HepG2 (cell line): ENCODE measurements around the gene EFEMP2. TPM values are rescaled to one million over a fixed set of nuclear protein-coding genes. Genes with fewer than 3 reads are reported as not detected.
A peak's percentile ranks its signal among the peaks of the same experiment; 100 is the strongest.

Experiments
- ELF1 ChIP-seq: sonication (generic); formaldehyde crosslinking; IDR thresholded peaks from 2 replicates; pipeline ENCODE4 v1.4.0; 2020; ENCODE audit warnings: missing genetic modification reagents
- FIP1L1 ChIP-seq: fragments of 200-400 bp; formaldehyde crosslinking; IDR thresholded peaks from 2 replicates; pipeline ENCODE4 v1.6.1; 2018; ENCODE audit warnings: low read depth, mild to moderate bottlenecking, low read length, moderate library complexity, borderline replicate concordance; ENCODE audit not compliant: insufficient read depth
- GLMP ChIP-seq: sonication (generic); formaldehyde crosslinking; IDR thresholded peaks from 2 replicates; pipeline ENCODE4 v1.9.0; 2021; ENCODE audit warnings: missing genetic modification reagents, mild to moderate bottlenecking, borderline replicate concordance
- MXI1 ChIP-seq: IDR thresholded peaks from 3 replicates; pipeline ENCODE4 v1.6.1; 2012; ENCODE audit warnings: low read depth, low read length, inconsistent platforms, borderline replicate concordance
- NR3C1 ChIP-seq: sonication (generic); formaldehyde crosslinking; IDR thresholded peaks from 2 replicates; pipeline ENCODE4 v1.4.0; 2020; ENCODE audit warnings: missing genetic modification reagents
- PCBP1 ChIP-seq: fragments of 200-400 bp; formaldehyde crosslinking; IDR thresholded peaks from 2 replicates; pipeline ENCODE4 v1.6.1; 2017; ENCODE audit warnings: mild to moderate bottlenecking, low read depth, low read length, borderline replicate concordance
- PHF21A ChIP-seq: sonication (generic); formaldehyde crosslinking; IDR thresholded peaks from 2 replicates; pipeline ENCODE4 v1.5.0; 2020; ENCODE audit warnings: mild to moderate bottlenecking, missing genetic modification reagents
- POLR2G ChIP-seq: fragments of 200-400 bp; formaldehyde crosslinking; IDR thresholded peaks from 2 replicates; pipeline ENCODE4 v1.6.1; 2018; ENCODE audit warnings: mild to moderate bottlenecking, low read depth, low read length, moderate library complexity
- RARA ChIP-seq: IDR thresholded peaks from 2 replicates; pipeline ENCODE4 v1.6.1; 2016; ENCODE audit warnings: missing genetic modification reagents, missing compliant biosample characterization
- REXO4 ChIP-seq: sonication (generic); formaldehyde crosslinking; IDR thresholded peaks from 2 replicates; pipeline ENCODE4 v1.8.0; 2022; ENCODE audit warnings: missing genetic modification reagents, mild to moderate bottlenecking, borderline replicate concordance
- SMC3 ChIP-seq: IDR thresholded peaks from 2 replicates; pipeline ENCODE4 v1.6.1; 2011; ENCODE audit warnings: low read length, improper control_type of control experiment
- SRSF1 ChIP-seq: fragments of 200-400 bp; formaldehyde crosslinking; optimal IDR thresholded peaks from 2 replicates; pipeline ENCODE3; 2017; ENCODE audit warnings: mild to moderate bottlenecking, low read depth, low read length, moderate library complexity
- ZNF20 ChIP-seq: sonication (generic); formaldehyde crosslinking; IDR thresholded peaks from 2 replicates; pipeline ENCODE4 v1.4.0; 2020; ENCODE audit warnings: mild to moderate bottlenecking, moderate library complexity, missing genetic modification reagents
- ZNF543 ChIP-seq: sonication (generic); formaldehyde crosslinking; IDR thresholded peaks from 2 replicates; pipeline ENCODE4 v1.4.0; 2020; ENCODE audit warnings: mild to moderate bottlenecking, missing genetic modification reagents
- ZNF674 ChIP-seq: sonication (generic); formaldehyde crosslinking; IDR thresholded peaks from 2 replicates; pipeline ENCODE4 v1.5.0; 2020; ENCODE audit warnings: low read depth, mild to moderate bottlenecking, missing genetic modification reagents
- ZNF761 ChIP-seq: sonication (generic); formaldehyde crosslinking; conservative IDR thresholded peaks from 2 replicates; pipeline ENCODE4 v1.4.0; 2020; ENCODE audit warnings: mild to moderate bottlenecking, missing genetic modification reagents
- polyA plus RNA-seq, 8 experiments: library from polyadenylated mRNA; depleted of rRNA in 3 of 8; stranded (reverse) in 7 of 8; unstranded in 1 of 8; fragments of >200 nt; fragmentation: Illumina TruSeq in 4 of 8; extraction: Trizol in 4 of 8; gene quantifications; 2 replicates each; pipeline versions ENCODE4 v1.2.1 to v1.2.3, GENCODE V29; 2011 to 2016; ENCODE audit warnings: low read depth in 4 of 8, missing spikeins in 1 of 8, mixed read lengths in 1 of 8; ENCODE audit not compliant: insufficient read depth in 1 of 8
- total RNA-seq, 5 experiments: library from RNA; depleted of rRNA; stranded (reverse); fragments of >200 nt; fragmentation: Illumina TruSeq; extraction: Trizol; gene quantifications; 2 replicates each; pipeline ENCODE4 v1.2.3, GENCODE V29; 2016; ENCODE audit warnings: low read depth in 1 of 5
- TF ChIP-seq, protein P1 (sequence below): conservative IDR thresholded peaks from 2 replicates; pipeline ENCODE4 v1.6.1; 2018; ENCODE audit warnings: missing genetic modification reagents
- TF ChIP-seq, protein P2 (sequence below): sonication (generic); formaldehyde crosslinking; IDR thresholded peaks from 2 replicates; pipeline ENCODE4 v1.5.0; 2020; ENCODE audit warnings: missing genetic modification reagents
- TF ChIP-seq, protein P3 (sequence below): sonication (generic); formaldehyde crosslinking; IDR thresholded peaks from 2 replicates; pipeline ENCODE4 v1.4.0; 2020; ENCODE audit warnings: missing genetic modification reagents

Gene EFEMP2
- total and polyA plus RNA-seq, 2 of the 13 experiments (the other 11 are each of a cell fraction or from before 2014, with no cell fraction given), result 7.4 to 29.7 TPM

GRCh38 chr11:65898656-65899355 lies 26.2 kb upstream of the EFEMP2 start (continued):
- TF ChIP-seq SRSF1 (no peak), ZNF761 (CRISPR knock-in tag) (0 out of 2 replicates have a peak, but pooled peaks have one; percentile 29), ZNF543 (CRISPR knock-in tag) (no peak), ZNF674 (no peak), GLMP (no peak), SMC3 (no peak), NR3C1 (CRISPR knock-in tag) (no peak), ZNF20 (no peak), FIP1L1 (no peak), ELF1 (CRISPR knock-in tag) (peak; percentile 61; the same call in 1 of the 2 replicates), REXO4 (CRISPR knock-in tag) (no peak), PCBP1 (no peak), MXI1 (no peak), PHF21A (CRISPR knock-in tag) (peak; percentile 12; the same call in 1 of the 2 replicates), RARA (no peak), POLR2G (no peak)
- TF ChIP-seq, protein P1, sequence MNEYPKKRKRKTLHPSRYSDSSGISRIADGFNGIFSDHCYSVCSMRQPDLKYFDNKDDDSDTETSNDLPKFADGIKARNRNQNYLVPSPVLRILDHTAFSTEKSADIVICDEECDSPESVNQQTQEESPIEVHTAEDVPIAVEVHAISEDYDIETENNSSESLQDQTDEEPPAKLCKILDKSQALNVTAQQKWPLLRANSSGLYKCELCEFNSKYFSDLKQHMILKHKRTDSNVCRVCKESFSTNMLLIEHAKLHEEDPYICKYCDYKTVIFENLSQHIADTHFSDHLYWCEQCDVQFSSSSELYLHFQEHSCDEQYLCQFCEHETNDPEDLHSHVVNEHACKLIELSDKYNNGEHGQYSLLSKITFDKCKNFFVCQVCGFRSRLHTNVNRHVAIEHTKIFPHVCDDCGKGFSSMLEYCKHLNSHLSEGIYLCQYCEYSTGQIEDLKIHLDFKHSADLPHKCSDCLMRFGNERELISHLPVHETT (CRISPR knock-in tag), result no peak
- TF ChIP-seq, protein P2, sequence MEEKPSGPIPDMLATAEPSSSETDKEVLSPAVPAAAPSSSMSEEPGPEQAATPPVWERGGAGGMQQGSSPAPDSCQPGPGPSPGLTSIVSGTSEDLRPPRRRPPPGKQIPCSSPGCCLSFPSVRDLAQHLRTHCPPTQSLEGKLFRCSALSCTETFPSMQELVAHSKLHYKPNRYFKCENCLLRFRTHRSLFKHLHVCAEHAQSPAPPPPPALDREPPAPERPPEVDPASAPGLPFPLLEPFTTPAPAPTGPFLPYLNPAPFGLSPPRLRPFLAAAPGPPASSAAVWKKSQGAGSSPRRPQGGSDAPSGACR (CRISPR knock-in tag), result no peak
- TF ChIP-seq, protein P3, sequence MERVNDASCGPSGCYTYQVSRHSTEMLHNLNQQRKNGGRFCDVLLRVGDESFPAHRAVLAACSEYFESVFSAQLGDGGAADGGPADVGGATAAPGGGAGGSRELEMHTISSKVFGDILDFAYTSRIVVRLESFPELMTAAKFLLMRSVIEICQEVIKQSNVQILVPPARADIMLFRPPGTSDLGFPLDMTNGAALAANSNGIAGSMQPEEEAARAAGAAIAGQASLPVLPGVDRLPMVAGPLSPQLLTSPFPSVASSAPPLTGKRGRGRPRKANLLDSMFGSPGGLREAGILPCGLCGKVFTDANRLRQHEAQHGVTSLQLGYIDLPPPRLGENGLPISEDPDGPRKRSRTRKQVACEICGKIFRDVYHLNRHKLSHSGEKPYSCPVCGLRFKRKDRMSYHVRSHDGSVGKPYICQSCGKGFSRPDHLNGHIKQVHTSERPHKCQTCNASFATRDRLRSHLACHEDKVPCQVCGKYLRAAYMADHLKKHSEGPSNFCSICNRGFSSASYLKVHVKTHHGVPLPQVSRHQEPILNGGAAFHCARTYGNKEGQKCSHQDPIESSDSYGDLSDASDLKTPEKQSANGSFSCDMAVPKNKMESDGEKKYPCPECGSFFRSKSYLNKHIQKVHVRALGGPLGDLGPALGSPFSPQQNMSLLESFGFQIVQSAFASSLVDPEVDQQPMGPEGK (CRISPR knock-in tag), result no peak
